T follicular helper cell (primary cell): ENCODE measurements around the gene OBI1.

Experiments used
- DNase-seq: peaks from one replicate; pipeline ENCODE4 v3.0.0-alpha.2; 2020; ENCODE audit warnings: low read depth
- total RNA-seq, 2 experiments: gene quantifications; one replicate each; lab custom pipeline; 2026; lab: John Stamatoyannopoulos, UW

OBI1 gene
- 49.1 to 56.7 reads per million in 2 experiments for total RNA-seq

- peak; percentile 89 for DNase-seq
These were observed at the start of gene OBI1 for GRCh38 chr13:78658630-78659449. Gene OBI1, minus strand, starts transcription at chr13:78659155. Its CDS starts 35 bp downstream, at chr13:78659120.

GRCh38 chr13:78701383-78701782 is 42.4 kb upstream of the OBI1 start:
- DNase-seq: no peak

- no peak for DNase-seq
These were observed 41.4 kb upstream of the OBI1 start for GRCh38 chr13:78700121-78700910.

GRCh38 chr13:78689011-78689410 is 30.1 kb upstream of the OBI1 start:
- no peak for DNase-seq

GRCh38 chr13:78686461-78686860 is 27.5 kb upstream of the OBI1 start:
- no peak for DNase-seq

- DNase-seq: no peak
These were observed 21.8 kb upstream of the OBI1 start for GRCh38 chr13:78680576-78681350.

GRCh38 chr13:78680115-78680561 is 21.2 kb upstream of the OBI1 start:
- DNase-seq: no peak

GRCh38 chr13:78679329-78679728 is 20.4 kb upstream of the OBI1 start:
- DNase-seq: no peak

GRCh38 chr13:78675112-78675511 is 16.2 kb upstream of the OBI1 start:
- no peak for DNase-seq

GRCh38 chr13:78674638-78675037 is 15.7 kb upstream of the OBI1 start:
- no peak for DNase-seq

GRCh38 chr13:78662467-78662866 is 3.5 kb upstream of the OBI1 start:
- no peak for DNase-seq

- DNase-seq: no peak
These were observed 1.5 kb upstream of the OBI1 start for GRCh38 chr13:78660495-78660857.

- no peak for DNase-seq
These were observed 958 bp upstream of the OBI1 start for GRCh38 chr13:78659732-78660494.

GRCh38 chr13:78659450-78659730 is 435 bp upstream of the OBI1 start:
- no peak for DNase-seq

GRCh38 chr13:78657699-78658629 is 991 bp downstream of the OBI1 start:
- DNase-seq: no peak

- no peak for DNase-seq
These were observed 3.0 kb downstream of the OBI1 start for GRCh38 chr13:78655906-78656305.

GRCh38 chr13:78655007-78655406 is 3.9 kb downstream of the OBI1 start:
- no peak for DNase-seq

GRCh38 chr13:78652651-78653050 is 6.3 kb downstream of the OBI1 start:
- DNase-seq: no peak

GRCh38 chr13:78650717-78651083 is 8.3 kb downstream of the OBI1 start:
- no peak for DNase-seq

GRCh38 chr13:78649997-78650716 is 8.8 kb downstream of the OBI1 start:
- DNase-seq: no peak
